Measurements from ENCODE around the gene MPDU1.
A peak's percentile ranks its signal among the peaks of the same experiment; 100 is the strongest.

MPDU1 gene

DNA sequence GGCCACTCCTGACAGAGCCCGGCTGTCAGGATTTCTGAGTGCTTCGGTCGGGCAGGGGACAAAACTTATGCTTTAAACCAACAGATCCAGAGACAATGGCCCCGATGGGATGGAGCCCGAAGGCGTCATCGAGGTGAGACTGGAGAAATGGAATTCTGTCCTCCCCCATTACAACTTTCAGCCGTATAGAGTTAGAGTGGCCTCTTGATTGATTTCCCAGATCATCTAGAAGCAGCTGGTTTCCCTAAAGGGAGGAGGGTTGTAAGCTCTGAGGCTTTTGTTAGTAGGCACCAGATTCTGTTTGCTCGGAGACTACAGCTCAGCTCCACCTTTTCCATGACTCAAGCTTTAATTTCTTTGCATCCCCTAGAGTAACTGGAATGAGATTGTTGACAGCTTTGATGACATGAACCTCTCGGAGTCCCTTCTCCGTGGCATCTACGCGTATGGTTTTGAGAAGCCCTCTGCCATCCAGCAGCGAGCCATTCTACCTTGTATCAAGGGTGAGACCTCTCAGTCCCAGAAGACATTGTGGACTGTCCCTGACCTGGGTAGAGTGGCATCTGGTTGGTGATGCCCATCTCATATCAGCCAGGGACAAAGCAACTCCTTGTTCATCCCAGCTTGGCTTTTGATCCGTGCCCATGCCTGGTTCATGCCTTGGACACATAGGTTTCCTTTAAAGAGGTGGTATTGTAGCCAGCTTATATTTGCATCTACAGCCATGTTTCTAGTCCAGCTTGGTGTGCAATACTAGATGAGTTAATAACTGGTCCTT lies 9.3 kb upstream of the MPDU1 start:
- H2BK12ac ChIP-seq (ENCODE audit: low read length), result no peak overlapping the region
- peak overlapping the region; percentile 98 to 100 for H3K4me3 ChIP-seq (ENCODE audit: low read length in 2 of 2)
- H3K9ac ChIP-seq (ENCODE audit: low read depth, low read length, poor library complexity), result peak overlapping the region; percentile 79
- peaks cover 66 to 80% of the 10 kb centered on the region in 2 donors for H3K36me3 ChIP-seq (replicated peaks in 1 of 2; ENCODE audit: control insufficient read depth in 2 of 2, insufficient read depth in 2 of 2, low read length in 2 of 2)
- peaks cover 0 to 3% of the 10 kb centered on the region in 2 donors for H3K9me3 ChIP-seq (replicated peaks in 1 of 2; ENCODE audit: control insufficient read depth in 2 of 2, insufficient read depth in 1 of 2, low read depth in 1 of 2, low read length in 2 of 2)
- peaks cover 14% of the 10 kb centered on the region in 2 donors for H3K4me1 ChIP-seq (ENCODE audit: control insufficient read depth in 2 of 2, insufficient read depth in 1 of 2, low read depth in 1 of 2, low read length in 2 of 2)
- H3K27me3 ChIP-seq (ENCODE audit: control insufficient read depth in 3 of 3, insufficient read depth in 3 of 3, low read depth in 1 of 3, low read length in 3 of 3), result no peaks in the 10 kb centered on the region
- DNase-seq (ENCODE audit: low spot score), result no peak
- no peak overlapping the region for H3K18ac ChIP-seq (ENCODE audit: low read length)
- no peak overlapping the region for H3K27ac ChIP-seq (replicated peaks; ENCODE audit: low read length)
- WGBS, 2 donors (ENCODE audit: extremely low coverage in 2 of 2, insufficient read length in 2 of 2, insufficient replicate concordance in 1 of 2), result no CpG with 5 or more reads among the region's 15 CpGs
- no peak overlapping the region for H2BK5ac ChIP-seq (ENCODE audit: low read length)
- no peak overlapping the region for H2BK15ac ChIP-seq (ENCODE audit: low read length)
- no peak overlapping the region for H3K14ac ChIP-seq (ENCODE audit: low read length)
- H2AFZ ChIP-seq (ENCODE audit: low read length), result no peak overlapping the region
- H4K8ac ChIP-seq (ENCODE audit: low read depth, low read length), result no peak overlapping the region
- H3K4me2 ChIP-seq (ENCODE audit: insufficient read depth, low read length, poor library complexity, severe bottlenecking), result peak overlapping the region; percentile 67
- no peak overlapping the region for H3K4ac ChIP-seq (ENCODE audit: low read length)
- no peak overlapping the region for H4K91ac ChIP-seq (ENCODE audit: low read depth, low read length, poor library complexity)
- peak overlapping the region; percentile 95 for H3K23ac ChIP-seq (ENCODE audit: low read depth, low read length, poor library complexity)
- no peak overlapping the region for H2AK5ac ChIP-seq (ENCODE audit: low read depth, low read length)
- H3K79me1 ChIP-seq (ENCODE audit: low read depth, low read length), result peaks cover 14% of the 10 kb centered on the region
- no peak overlapping the region for H2BK120ac ChIP-seq (ENCODE audit: low read depth, low read length)

DNA sequence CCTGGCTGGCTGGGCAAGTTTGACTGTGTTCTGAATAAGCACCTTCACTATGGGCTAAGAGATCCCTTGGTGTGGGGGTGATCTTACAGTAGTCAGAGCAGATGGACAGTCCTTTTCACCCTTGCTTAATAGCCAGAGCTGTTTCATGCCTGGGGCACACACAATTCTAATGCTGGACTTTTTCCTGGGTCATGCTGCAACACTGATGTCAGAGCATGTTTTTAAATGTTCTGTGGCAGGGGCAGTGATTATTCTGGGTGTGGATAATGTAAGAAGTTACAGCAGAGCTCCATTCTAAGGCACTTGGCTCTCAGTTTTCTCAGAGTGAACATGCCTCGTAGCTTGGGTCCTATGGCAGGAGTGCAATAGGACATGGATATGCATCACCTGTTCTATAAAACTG lies 8.2 kb upstream of the MPDU1 start:
- Histone ChIP-seq H3K4me3 (ENCODE audit: low read length in 2 of 2) (no peak overlapping the region), H3K27ac (replicated peaks; ENCODE audit: low read length) (no peak overlapping the region), H3K9ac (ENCODE audit: low read depth, low read length, poor library complexity) (no peak overlapping the region), H2BK5ac (ENCODE audit: low read length) (no peak overlapping the region), H3K9me3 (replicated peaks in 1 of 2; ENCODE audit: control insufficient read depth in 2 of 2, insufficient read depth in 1 of 2, low read depth in 1 of 2, low read length in 2 of 2) (no peaks in the 10 kb centered on the region), H4K91ac (ENCODE audit: low read depth, low read length, poor library complexity) (no peak overlapping the region), H2AK5ac (ENCODE audit: low read depth, low read length) (no peak overlapping the region), H2BK120ac (ENCODE audit: low read depth, low read length) (no peak overlapping the region), H3K23ac (ENCODE audit: low read depth, low read length, poor library complexity) (no peak overlapping the region), H4K8ac (ENCODE audit: low read depth, low read length) (no peak overlapping the region), H3K14ac (ENCODE audit: low read length) (no peak overlapping the region), H2BK12ac (ENCODE audit: low read length) (no peak overlapping the region), H3K4me1 (ENCODE audit: control insufficient read depth in 2 of 2, insufficient read depth in 1 of 2, low read depth in 1 of 2, low read length in 2 of 2) (peaks cover 14% of the 10 kb centered on the region in 2 donors), H2BK15ac (ENCODE audit: low read length) (no peak overlapping the region), H3K18ac (ENCODE audit: low read length) (no peak overlapping the region), H3K4me2 (ENCODE audit: insufficient read depth, low read length, poor library complexity, severe bottlenecking) (no peak overlapping the region), H2AFZ (ENCODE audit: low read length) (no peak overlapping the region), H3K27me3 (ENCODE audit: control insufficient read depth in 3 of 3, insufficient read depth in 3 of 3, low read depth in 1 of 3, low read length in 3 of 3) (no peaks in the 10 kb centered on the region), H3K36me3 (replicated peaks in 1 of 2; ENCODE audit: control insufficient read depth in 2 of 2, insufficient read depth in 2 of 2, low read length in 2 of 2) (peaks cover 61 to 80% of the 10 kb centered on the region in 2 donors), H3K79me1 (ENCODE audit: low read depth, low read length) (peaks cover 14% of the 10 kb centered on the region), H3K4ac (ENCODE audit: low read length) (no peak overlapping the region)
- DNase-seq (ENCODE audit: low spot score), result no peak
- no CpG with 5 or more reads among the region's 1 CpG for WGBS, 2 donors (ENCODE audit: extremely low coverage in 2 of 2, insufficient read length in 2 of 2, insufficient replicate concordance in 1 of 2)

DNA sequence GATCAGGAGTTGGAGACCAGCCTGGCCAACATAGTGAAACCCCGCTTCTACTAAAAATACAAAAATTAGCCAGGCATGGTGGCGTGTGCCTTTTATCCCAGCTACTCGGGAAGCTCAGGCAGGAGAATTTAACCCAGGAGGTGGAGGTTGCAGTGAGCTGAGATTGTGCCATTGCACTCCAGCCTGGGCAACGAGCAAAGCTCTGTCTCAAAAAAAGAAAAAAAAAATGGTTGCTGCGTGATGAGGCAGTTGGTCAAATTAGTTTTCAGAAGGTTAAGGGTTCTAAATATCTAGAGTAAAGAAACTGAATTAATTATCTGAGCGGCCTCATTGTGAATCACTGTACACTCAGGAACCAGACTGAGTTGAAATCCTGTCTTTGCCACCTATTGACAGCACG lies 7.7 kb upstream of the MPDU1 start:
- H3K23ac ChIP-seq (ENCODE audit: low read depth, low read length, poor library complexity), result no peak overlapping the region

DNA sequence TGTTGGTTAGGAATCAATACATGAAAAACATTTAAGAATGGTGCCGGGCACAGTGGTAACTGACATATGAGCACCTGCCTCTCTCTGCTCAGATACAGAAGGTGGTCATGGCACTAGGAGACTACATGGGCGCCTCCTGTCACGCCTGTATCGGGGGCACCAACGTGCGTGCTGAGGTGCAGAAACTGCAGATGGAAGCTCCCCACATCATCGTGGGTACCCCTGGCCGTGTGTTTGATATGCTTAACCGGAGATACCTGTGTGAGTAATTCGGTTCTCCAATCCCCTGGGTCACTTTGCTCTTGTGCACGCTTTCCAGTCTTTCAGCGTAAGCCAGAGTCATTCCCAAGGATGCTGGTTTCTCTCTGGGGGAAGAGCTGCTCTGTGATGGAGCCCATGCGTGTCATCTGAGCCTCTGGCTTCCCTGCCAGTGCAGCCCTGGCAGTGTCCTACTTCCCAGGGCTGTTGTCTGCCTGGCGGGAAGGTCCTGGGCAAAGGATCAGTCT lies 7.2 kb upstream of the MPDU1 start:
- Histone ChIP-seq H3K27ac (replicated peaks; ENCODE audit: low read length) (no peak overlapping the region), H4K8ac (ENCODE audit: low read depth, low read length) (no peak overlapping the region), H2BK15ac (ENCODE audit: low read length) (no peak overlapping the region), H3K4me2 (ENCODE audit: insufficient read depth, low read length, poor library complexity, severe bottlenecking) (no peak overlapping the region), H3K9me3 (replicated peaks in 1 of 2; ENCODE audit: control insufficient read depth in 2 of 2, insufficient read depth in 1 of 2, low read depth in 1 of 2, low read length in 2 of 2) (no peaks in the 10 kb centered on the region), H2BK5ac (ENCODE audit: low read length) (no peak overlapping the region), H2BK12ac (ENCODE audit: low read length) (no peak overlapping the region), H2BK120ac (ENCODE audit: low read depth, low read length) (no peak overlapping the region), H3K4me3 (ENCODE audit: low read length in 2 of 2) (no peak overlapping the region), H3K14ac (ENCODE audit: low read length) (no peak overlapping the region), H3K18ac (ENCODE audit: low read length) (no peak overlapping the region), H3K36me3 (replicated peaks in 1 of 2; ENCODE audit: control insufficient read depth in 2 of 2, insufficient read depth in 2 of 2, low read length in 2 of 2) (peaks cover 56 to 80% of the 10 kb centered on the region in 2 donors), H4K91ac (ENCODE audit: low read depth, low read length, poor library complexity) (no peak overlapping the region), H3K27me3 (ENCODE audit: control insufficient read depth in 3 of 3, insufficient read depth in 3 of 3, low read depth in 1 of 3, low read length in 3 of 3) (no peaks in the 10 kb centered on the region), H3K23ac (ENCODE audit: low read depth, low read length, poor library complexity) (no peak overlapping the region), H3K79me1 (ENCODE audit: low read depth, low read length) (peaks cover 14% of the 10 kb centered on the region), H3K9ac (ENCODE audit: low read depth, low read length, poor library complexity) (no peak overlapping the region), H2AK5ac (ENCODE audit: low read depth, low read length) (no peak overlapping the region), H3K4ac (ENCODE audit: low read length) (no peak overlapping the region), H3K4me1 (ENCODE audit: control insufficient read depth in 2 of 2, insufficient read depth in 1 of 2, low read depth in 1 of 2, low read length in 2 of 2) (peaks cover 12 to 14% of the 10 kb centered on the region in 2 donors), H2AFZ (ENCODE audit: low read length) (no peak overlapping the region)
- no peak for DNase-seq (ENCODE audit: low spot score)
- no CpG with 5 or more reads among the region's 14 CpGs for WGBS, 2 donors (ENCODE audit: extremely low coverage in 2 of 2, insufficient read length in 2 of 2, insufficient replicate concordance in 1 of 2)

More for the DNA sequence above, 7.7 kb upstream of the MPDU1 start:
- H3K4ac ChIP-seq (ENCODE audit: low read length), result no peak overlapping the region
- no peak overlapping the region for H3K4me3 ChIP-seq (ENCODE audit: low read length in 2 of 2)
- no peak for DNase-seq (ENCODE audit: low spot score)
- H2AFZ ChIP-seq (ENCODE audit: low read length), result no peak overlapping the region
- no peak overlapping the region for H2BK12ac ChIP-seq (ENCODE audit: low read length)
- H3K18ac ChIP-seq (ENCODE audit: low read length), result no peak overlapping the region
- H2BK120ac ChIP-seq (ENCODE audit: low read depth, low read length), result no peak overlapping the region
- H3K79me1 ChIP-seq (ENCODE audit: low read depth, low read length), result peaks cover 14% of the 10 kb centered on the region
- H3K9me3 ChIP-seq (replicated peaks in 1 of 2; ENCODE audit: control insufficient read depth in 2 of 2, insufficient read depth in 1 of 2, low read depth in 1 of 2, low read length in 2 of 2), result no peaks in the 10 kb centered on the region
- no peak overlapping the region for H3K9ac ChIP-seq (ENCODE audit: low read depth, low read length, poor library complexity)
- peaks cover 57 to 80% of the 10 kb centered on the region in 2 donors for H3K36me3 ChIP-seq (replicated peaks in 1 of 2; ENCODE audit: control insufficient read depth in 2 of 2, insufficient read depth in 2 of 2, low read length in 2 of 2)
- H4K91ac ChIP-seq (ENCODE audit: low read depth, low read length, poor library complexity), result no peak overlapping the region
- H3K4me1 ChIP-seq (ENCODE audit: control insufficient read depth in 2 of 2, insufficient read depth in 1 of 2, low read depth in 1 of 2, low read length in 2 of 2), result peaks cover 14% of the 10 kb centered on the region in 2 donors
- no peak overlapping the region for H2AK5ac ChIP-seq (ENCODE audit: low read depth, low read length)
- no peak overlapping the region for H3K27ac ChIP-seq (replicated peaks; ENCODE audit: low read length)
- no peak overlapping the region for H3K4me2 ChIP-seq (ENCODE audit: insufficient read depth, low read length, poor library complexity, severe bottlenecking)
- H4K8ac ChIP-seq (ENCODE audit: low read depth, low read length), result no peak overlapping the region
- WGBS, 2 donors (ENCODE audit: extremely low coverage in 2 of 2, insufficient read length in 2 of 2, insufficient replicate concordance in 1 of 2), result no CpG with 5 or more reads among the region's 7 CpGs
- no peak overlapping the region for H2BK5ac ChIP-seq (ENCODE audit: low read length)
- H3K27me3 ChIP-seq (ENCODE audit: control insufficient read depth in 3 of 3, insufficient read depth in 3 of 3, low read depth in 1 of 3, low read length in 3 of 3), result no peaks in the 10 kb centered on the region
- H2BK15ac ChIP-seq (ENCODE audit: low read length), result no peak overlapping the region
- H3K14ac ChIP-seq (ENCODE audit: low read length), result no peak overlapping the region

Data from neuronal stem cell (in vitro differentiated cells).